ENCODE results near the gene ATRIP.
A peak's percentile ranks its signal among the peaks of the same experiment; 100 is the strongest.

Gene ATRIP

DNA sequence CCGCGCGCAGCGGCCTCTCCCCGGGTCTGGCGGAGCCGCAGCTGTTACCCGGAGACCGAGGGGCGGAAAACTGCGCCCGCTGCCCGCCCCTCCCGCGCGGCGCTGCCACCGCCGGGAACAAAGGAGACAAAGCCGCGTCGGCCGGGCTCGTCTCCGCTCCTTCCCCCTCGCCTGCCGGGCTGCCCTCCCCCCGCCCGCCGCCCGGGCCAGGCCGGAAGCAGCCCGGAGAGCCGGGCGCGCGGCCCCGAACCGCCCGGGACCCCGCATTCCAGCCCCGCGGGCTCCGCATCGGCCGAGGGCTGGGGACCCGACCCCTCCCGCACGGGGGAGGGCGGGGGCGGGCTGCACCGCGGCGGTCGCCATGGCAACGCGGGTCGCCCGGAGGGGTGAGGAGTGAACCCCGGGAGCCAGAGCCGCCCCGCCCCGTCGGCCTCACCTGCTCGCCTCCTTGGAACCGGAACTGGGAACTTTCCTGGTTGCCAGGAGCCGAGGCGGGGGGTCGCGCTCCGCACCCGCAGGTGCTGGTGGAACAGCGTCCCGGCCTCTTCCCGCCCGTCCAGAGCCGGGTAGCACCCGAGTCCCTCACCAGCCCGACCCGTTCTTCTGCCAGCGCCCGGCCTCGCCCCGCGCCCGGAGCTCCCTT lies 17.1 kb upstream of the ATRIP start:
- peaks cover 26% of the 10 kb centered on the region for H3K79me2 ChIP-seq (ENCODE audit: low read length)
- H3K4me1 ChIP-seq (ENCODE audit: low read length) = peaks cover 29% of the 10 kb centered on the region; the same call in 1 of the 2 replicates

DNA sequence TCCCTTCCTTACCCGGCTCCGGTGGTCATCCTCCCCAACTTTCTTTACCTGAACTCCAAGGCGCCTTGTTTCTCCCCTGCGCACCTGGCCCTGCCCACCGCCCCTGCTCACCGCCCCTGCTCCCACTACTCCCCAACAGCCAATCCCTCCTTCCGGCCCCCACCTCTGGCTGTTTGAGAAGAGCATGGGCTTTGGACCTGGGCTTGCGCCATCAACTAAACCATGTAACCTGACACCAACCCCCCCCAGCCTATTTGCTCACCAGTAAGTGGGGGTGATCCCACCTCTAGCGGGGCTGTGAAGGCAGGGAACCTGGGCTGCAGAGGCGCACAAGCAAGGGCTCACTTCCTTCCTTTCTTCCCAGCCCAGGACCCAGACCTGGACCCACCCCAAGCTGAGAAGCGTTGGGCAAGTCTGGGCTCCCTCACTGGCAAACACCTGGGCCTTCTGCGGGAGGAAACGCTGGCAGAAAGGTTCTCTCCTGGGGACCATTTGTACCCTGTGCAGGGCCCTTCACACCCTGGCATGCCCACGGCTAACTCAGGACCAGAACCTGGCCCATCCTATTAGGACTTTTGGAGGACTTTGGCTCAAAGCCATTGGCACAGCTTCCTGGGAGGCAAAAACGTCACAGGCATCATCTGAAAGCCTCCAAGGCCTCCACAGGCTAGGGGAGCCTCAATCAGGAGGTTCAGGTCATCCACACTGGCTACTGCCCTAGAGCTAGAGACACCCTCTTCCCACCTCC lies 16.4 kb upstream of the ATRIP start, which contains the start of gene PLXNB1:
Gene PLXNB1 (minus strand): TSS at position 127 of the 748 bp plus-strand sequence. CDS start 5,475 bp downstream, outside the sequence.
- H3K9ac ChIP-seq (ENCODE audit: low read length) = peak within 1 kb of the TSS; percentile 75
- TF ChIP-seq EZH2phosphoT487 (IDR thresholded peaks at IDR 0.05; ENCODE audit: low read depth) = no peak
- TF ChIP-seq, protein P1, sequence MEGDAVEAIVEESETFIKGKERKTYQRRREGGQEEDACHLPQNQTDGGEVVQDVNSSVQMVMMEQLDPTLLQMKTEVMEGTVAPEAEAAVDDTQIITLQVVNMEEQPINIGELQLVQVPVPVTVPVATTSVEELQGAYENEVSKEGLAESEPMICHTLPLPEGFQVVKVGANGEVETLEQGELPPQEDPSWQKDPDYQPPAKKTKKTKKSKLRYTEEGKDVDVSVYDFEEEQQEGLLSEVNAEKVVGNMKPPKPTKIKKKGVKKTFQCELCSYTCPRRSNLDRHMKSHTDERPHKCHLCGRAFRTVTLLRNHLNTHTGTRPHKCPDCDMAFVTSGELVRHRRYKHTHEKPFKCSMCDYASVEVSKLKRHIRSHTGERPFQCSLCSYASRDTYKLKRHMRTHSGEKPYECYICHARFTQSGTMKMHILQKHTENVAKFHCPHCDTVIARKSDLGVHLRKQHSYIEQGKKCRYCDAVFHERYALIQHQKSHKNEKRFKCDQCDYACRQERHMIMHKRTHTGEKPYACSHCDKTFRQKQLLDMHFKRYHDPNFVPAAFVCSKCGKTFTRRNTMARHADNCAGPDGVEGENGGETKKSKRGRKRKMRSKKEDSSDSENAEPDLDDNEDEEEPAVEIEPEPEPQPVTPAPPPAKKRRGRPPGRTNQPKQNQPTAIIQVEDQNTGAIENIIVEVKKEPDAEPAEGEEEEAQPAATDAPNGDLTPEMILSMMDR (IDR thresholded peaks at IDR 0.05; ENCODE audit: low read depth, low read length) = no peak
- H3K36me3 ChIP-seq (replicated peaks; ENCODE audit: low read depth, low read length) = peaks cover 23% of the 10 kb centered on the region
- H2AFZ ChIP-seq (ENCODE audit: low read depth, low read length) = peak within 1 kb of the TSS; percentile 39; the same call in 1 of the 2 replicates
- H3K4me1 ChIP-seq (ENCODE audit: low read length) = peaks cover 29% of the 10 kb centered on the region; the same call in 1 of the 2 replicates
- H3K27ac ChIP-seq (ENCODE audit: low read length) = 0 out of 2 replicates have a peak within 1 kb of the TSS, but pooled peaks have one; percentile 5
- H3K4me2 ChIP-seq (ENCODE audit: low read length) = peak within 1 kb of the TSS; percentile 78
- H4K20me1 ChIP-seq (ENCODE audit: insufficient read depth, low read length) = peaks cover 4% of the 10 kb centered on the region; the same call in 1 of the 2 replicates
- H3K27me3 ChIP-seq (ENCODE audit: low read depth, low read length) = no peaks in the 10 kb centered on the region
- no peaks in the 10 kb centered on the region for H3K9me3 ChIP-seq (ENCODE audit: insufficient read depth, low read length)
- peak within 1 kb of the TSS; percentile 85 for H3K4me3 ChIP-seq (ENCODE audit: low read length)
- H3K79me2 ChIP-seq (ENCODE audit: low read length) = peaks cover 26% of the 10 kb centered on the region

More for the DNA sequence above, 17.1 kb upstream of the ATRIP start:
- no peaks in the 10 kb centered on the region for H3K9me3 ChIP-seq (ENCODE audit: insufficient read depth, low read length)
- no peaks in the 10 kb centered on the region for H3K27me3 ChIP-seq (ENCODE audit: low read depth, low read length)
- peak overlapping the region; percentile 75 for H3K9ac ChIP-seq (ENCODE audit: low read length)
- H2AFZ ChIP-seq (ENCODE audit: low read depth, low read length) = peak overlapping the region; percentile 39; the same call in 1 of the 2 replicates
- peaks cover 4% of the 10 kb centered on the region; the same call in 1 of the 2 replicates for H4K20me1 ChIP-seq (ENCODE audit: insufficient read depth, low read length)
- no peak for TF ChIP-seq EZH2phosphoT487 (IDR thresholded peaks at IDR 0.05; ENCODE audit: low read depth)
- TF ChIP-seq, protein P1 (IDR thresholded peaks at IDR 0.05; ENCODE audit: low read depth, low read length) = no peak
- H3K36me3 ChIP-seq (replicated peaks; ENCODE audit: low read depth, low read length) = peaks cover 22% of the 10 kb centered on the region
- H3K4me2 ChIP-seq (ENCODE audit: low read length) = peak overlapping the region; percentile 78
- H3K27ac ChIP-seq (ENCODE audit: low read length) = 0 out of 2 replicates have a peak overlapping the region, but pooled peaks have one; percentile 5
- peak overlapping the region; percentile 85 for H3K4me3 ChIP-seq (ENCODE audit: low read length)

DNA sequence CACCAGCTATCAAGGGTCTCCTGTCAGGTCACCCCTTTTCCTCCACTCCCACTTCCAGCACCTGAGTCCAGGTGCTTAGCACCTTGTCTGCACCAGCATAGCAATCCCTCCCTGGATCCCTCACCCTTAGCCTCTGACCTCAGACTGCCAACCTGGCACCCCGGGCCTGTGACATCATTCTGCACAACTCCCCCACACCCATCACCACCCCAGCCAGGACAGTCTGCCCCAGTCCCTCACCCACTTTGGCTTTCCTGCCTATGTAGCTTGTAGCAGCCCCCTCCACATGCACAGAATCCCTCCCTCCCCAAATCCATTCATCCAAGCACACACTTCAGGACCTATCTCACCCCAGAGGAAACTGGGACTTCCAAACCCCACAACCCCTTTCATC lies 15.8 kb upstream of the ATRIP start:
- Histone ChIP-seq H3K4me2 (ENCODE audit: low read length) (no peak overlapping the region), H3K27ac (ENCODE audit: low read length) (no peak overlapping the region), H3K4me3 (ENCODE audit: low read length) (no peak overlapping the region), H3K79me2 (ENCODE audit: low read length) (peaks cover 26% of the 10 kb centered on the region), H3K9ac (ENCODE audit: low read length) (no peak overlapping the region), H2AFZ (ENCODE audit: low read depth, low read length) (no peak overlapping the region), H4K20me1 (ENCODE audit: insufficient read depth, low read length) (peaks cover 3% of the 10 kb centered on the region; the same call in 1 of the 2 replicates), H3K4me1 (ENCODE audit: low read length) (peaks cover 30% of the 10 kb centered on the region), H3K27me3 (ENCODE audit: low read depth, low read length) (no peaks in the 10 kb centered on the region), H3K9me3 (ENCODE audit: insufficient read depth, low read length) (no peaks in the 10 kb centered on the region), H3K36me3 (replicated peaks; ENCODE audit: low read depth, low read length) (peaks cover 23% of the 10 kb centered on the region)
- TF ChIP-seq, protein P1 (IDR thresholded peaks at IDR 0.05; ENCODE audit: low read depth, low read length) = no peak
- TF ChIP-seq EZH2phosphoT487 (IDR thresholded peaks at IDR 0.05; ENCODE audit: low read depth) = no peak

Data from OCI-LY3 (cell line).